Measurements from ENCODE around the gene MPRIP.
"Not testable (repeated sequence)": the region's sequence is repeated elsewhere in the genome, so short reads cannot be mapped to it uniquely, and the experiment has no call there.

Gene MPRIP

DNA sequence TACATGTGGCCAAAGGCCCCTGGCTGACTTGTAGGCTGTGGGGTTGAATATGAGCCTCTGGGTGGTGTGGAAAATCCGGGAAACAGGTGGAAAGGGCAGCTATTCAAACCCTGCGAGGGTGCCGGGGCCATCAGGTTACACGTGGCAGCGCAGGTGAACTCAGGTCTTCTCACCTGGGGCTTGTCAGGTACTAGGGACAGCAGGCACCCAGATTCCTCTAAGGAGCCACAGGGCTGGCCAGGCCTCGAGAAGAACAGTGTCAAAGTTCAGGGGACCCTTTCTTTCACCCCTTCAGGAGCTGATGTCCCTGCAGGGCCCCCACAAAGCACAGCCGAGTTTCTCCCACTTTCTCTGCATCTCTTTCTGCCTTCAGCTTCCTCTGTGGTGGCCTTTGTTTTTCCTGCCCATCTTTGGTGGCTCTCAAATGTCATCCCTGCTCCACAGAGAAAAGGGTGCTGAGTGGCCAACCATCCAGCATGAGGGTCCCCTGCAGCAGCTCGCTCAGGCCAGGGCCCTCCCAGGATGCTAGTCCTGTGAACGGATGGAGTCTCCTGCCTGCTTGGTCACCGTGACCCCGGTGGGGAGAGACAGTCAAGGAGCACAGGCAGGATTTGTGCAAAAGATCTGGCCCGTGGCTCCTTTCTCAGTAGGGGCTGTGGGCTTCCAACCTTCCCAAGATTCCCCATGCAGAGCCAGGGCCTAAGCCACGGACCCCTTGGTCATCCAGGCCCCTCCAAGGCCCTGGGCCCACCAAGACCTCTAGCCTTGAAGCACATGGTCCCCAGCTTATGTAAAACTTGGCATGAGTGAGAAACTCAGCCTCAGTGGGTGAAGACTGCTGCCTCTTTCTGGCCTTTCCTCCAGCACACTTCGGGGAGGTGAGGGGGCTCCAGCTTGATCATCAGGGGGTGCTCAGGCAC lies 28.2 kb upstream of the MPRIP start:
- DNase-seq, result not testable (repeated sequence)

DNA sequence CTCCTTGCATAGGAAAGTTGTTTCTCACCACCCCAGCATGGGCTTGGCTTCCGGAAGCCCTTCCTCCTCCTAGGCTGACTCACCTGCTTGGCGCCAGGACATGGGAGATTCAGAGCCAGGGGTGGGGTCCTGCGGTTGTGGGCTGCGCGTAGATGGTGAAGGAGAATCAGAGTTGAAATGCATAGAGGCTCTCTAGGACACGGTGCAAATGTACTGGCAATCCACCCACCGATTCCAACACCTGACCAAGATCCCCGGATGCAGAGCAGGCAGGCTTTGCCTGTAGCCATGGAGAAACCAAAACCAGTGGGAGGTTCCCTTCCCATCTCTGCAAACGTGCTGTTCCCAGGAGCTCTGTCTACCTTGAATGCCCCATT lies 27.5 kb upstream of the MPRIP start:
- DNase-seq, result not testable (repeated sequence)

DNA sequence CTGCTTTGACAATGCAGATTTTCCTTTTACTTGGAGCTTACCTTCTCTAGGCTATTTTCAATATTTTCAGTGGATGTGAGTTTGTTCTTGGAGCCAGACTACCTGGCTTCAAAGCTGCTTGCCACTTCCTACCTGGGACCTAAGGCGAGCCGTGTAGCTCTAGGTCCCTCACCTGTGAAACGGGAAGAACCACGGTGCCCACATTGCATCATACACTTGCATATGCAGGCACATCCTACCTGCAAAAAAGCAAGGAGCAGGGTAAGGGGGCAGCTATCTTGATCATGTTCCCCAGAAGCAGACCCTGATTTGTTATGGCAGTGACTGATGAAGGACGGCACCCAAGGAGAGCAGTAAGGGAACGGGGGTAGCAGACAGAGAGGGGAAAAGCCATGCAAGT lies 27.0 kb upstream of the MPRIP start:
- no peak for DNase-seq

DNA sequence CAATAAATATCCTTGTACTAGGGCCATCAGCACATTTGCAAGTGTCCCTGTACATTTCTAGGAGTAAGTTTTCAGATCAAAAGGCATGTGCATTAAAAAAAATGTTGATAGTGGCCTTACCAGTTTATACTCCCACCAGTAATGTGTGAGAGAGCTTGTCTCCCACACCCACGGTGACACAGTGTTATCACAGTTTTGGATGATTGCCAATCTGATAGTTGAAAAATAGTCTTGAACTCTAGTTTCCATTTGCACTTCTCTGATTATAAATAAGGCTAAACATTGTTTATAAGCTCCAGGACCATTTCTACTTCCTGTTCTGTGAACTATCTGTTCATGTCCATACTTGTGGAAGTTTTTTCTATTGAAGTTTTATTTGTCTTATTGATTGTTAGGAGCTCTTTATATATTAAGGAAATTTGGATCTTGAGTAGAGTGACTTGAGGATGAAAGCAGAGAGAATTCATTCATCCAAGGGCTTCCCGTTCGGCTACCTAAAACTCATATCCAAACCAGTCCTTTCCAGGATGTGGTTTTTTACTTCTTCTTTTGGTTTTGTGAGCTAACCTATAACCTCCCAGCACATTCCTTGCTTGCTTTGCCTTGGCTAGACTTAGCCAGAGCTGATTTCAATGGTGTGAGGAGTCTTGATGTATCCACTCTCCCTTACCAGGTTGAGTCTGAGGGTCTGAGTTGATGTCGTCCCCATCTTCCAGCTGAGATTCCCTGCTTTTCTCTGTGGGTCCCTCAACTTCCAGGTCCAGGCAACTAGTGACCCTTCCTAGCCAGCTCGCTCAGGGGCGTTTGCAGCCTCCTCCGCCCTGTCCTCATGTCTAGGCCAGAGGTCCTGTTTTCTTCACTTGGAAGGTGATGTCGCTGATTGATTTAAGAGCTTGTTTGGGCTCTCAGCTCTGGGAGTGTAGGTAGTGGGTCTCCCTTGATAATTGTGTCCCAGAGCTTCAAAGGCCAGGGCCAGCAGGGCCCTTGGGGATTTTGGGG lies 25.8 kb upstream of the MPRIP start:
- not testable (repeated sequence) for DNase-seq

DNA sequence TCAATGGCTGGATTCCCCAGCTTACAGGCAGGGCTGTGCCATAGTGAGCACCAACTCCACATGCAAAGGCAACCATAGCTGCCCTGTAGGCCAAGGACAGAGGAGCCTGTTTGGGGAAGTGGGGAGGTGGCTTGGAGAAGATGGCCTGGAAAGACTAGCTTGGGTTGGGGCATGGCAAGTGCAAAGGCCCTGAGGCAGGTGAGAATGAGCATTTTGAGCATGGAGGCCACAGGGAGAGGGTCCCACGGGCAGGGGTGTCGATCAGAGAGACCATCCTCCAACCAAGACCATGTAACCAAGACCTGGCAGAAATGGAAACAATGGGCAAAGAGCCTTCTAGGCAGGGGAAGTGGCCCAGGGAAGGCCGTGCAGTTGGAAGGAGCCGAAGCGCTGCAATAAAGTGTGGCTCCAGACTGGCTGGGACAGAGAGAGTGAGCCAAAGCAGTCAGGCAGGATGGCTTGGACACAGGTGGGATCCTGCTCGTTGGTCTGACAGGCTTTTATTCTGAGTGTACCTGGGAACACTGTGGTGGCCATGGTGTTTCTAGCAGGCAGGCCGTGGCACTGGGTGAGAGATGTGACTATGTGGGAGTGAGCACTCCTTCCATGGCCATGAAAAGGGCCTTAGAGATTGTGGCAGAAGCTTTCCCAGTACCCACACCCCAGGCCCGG lies 24.8 kb upstream of the MPRIP start:
- no peak for DNase-seq

DNA sequence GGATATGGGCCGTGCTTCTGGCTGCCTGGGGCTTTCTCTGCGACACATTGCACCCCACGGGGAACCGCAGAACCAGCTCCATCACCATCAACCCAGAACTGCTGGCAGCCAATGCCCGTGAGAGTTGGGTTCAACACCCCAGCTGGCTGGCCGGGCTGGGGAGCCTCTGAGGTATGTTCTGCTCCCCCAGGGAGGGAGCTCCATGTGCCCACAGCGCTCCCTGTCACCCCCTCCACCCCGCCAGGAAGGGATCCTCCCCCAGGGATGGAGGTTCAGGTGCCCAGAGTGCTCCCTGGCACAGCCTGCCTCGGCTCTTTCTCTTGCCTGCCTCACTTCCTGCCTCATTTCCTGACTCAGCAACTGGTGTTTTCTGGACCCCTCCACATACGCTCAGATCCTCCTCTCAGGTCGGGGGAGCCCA lies 24.2 kb upstream of the MPRIP start:
- no peak for DNase-seq

DNA sequence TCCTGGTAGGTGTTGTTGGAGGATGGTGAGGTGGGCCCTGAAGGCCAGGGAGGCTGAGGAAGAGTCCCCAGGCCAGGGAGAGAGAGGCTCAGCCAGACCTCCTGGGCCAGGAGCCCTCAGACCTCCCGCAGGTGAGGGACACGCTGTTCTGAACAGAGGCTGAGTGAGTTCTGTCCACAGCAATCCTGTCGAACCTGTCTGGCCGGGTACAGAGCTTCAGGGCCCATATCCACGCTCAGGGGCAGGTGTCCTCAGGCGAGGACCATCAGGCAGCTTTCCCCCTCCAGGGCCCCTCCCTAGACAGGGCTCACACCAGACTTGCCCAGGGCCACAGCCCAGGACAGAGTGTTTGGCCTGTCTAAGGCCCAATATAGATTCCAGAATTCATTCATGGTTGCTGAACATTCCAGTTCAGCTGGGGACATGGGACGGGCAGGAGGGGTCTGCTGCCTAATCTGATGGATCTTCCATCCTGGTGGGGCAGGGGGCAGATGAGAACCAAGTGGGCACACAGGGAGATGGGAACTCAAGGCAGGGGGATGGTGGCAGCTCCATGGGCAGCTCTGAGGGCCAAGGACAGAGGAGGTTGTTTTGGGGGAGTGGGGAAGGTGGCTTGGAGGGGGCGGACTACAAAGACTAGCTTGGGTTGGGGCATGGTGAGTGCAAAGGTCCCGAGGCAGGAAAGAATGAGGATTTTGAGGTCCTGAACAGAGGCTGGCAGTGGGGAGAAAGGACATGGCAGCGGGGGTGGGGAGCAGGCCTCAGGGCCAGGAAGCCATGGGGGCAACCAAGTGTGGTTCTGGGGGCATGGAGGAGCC lies 23.4 kb upstream of the MPRIP start:
- no peak for DNase-seq

DNA sequence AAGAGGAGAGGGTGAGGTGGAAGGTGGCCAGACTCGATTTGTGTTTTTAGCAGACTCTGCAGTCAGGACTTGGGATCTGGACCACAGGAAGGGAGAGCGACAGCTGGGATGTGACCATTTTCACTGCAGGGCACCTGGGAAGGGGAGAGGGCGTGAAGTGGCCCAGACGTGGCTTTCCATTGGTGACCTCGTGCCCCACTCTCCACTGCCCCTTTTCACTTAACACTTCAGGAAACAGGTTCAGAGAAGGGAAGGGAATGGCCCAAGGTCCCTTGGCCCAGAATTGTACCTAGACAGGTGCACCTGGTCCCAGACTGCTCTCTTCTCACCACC lies 22.9 kb upstream of the MPRIP start:
- no peak for DNase-seq

DNA sequence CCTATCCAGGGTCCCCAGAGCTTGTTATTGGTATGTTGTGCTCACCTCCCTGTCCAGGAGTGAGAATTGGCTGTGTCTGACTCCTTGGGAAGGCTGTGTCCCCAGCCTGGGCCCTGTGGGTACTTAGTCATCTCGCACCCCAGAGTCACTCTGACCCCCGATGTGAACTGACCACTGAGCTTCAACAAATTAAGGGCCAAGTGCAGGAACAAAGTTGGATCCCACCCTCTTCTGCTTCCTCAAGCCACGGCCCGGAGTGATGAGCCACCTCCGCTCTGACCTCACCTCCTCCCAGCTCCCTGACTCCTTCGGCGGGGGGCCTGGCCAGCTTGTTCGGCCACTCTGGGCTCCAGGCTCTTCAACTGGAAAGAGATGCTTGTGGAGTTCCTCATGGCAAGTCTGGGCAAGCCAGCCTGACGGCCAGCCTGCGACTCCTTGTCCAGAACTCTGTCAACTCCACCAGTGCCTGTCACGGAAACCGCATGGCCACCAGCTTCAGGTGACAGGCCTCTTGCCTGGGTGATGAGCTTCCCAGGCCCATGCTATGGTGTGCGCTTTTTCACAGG lies 22.3 kb upstream of the MPRIP start:
- no peak for DNase-seq

DNA sequence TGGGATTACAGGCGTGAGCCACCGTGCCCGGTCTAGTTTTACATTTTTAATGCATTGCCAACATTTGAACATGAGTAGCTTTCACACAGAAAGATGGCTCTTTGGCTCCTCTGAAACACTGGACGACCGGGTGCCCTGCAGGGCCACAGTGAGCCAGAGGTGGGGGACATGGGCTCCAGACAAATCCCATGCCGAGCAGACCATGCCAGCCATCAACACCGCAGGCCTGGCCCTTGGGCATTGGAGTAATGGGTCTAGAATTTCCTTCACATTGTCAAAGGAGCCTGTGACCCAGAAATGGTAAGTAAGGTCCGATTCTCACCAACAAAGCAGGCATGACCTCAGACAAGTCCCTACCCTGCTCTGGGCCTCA lies 21.4 kb upstream of the MPRIP start:
- no peak for DNase-seq

DNA sequence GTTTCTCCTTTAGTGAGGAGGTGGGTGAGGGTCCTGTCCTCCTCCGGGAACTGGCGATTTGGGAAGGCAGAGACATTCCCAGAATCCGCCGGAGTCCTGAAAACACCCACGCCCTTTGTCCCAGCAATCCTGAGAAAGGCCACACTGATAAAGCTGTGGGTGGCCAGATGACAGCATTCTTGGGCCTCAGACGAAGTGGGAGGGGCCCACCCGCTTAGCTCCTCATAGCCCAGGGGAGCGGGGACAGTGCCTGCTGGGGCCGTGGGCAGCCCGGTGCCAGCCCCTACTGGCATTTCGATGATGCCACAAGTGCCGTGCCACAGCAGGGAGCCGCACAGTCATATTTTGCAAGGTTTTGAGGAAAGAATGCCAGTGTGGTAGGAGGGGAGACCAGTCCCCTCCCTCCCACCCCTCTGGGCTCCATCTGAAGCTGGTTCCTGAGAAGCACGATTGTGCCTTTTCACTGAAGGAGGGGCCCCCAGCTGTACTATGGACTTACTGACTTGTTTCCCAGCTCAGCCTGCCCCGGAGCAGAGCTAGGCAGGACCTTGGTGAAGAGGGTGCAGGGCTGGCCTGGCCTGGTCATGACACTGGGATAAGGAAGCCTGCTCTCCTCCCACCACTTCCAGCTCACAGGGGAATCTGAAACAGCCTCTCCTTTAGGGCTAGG lies 20.9 kb upstream of the MPRIP start:
- DNase-seq, result no peak

DNA sequence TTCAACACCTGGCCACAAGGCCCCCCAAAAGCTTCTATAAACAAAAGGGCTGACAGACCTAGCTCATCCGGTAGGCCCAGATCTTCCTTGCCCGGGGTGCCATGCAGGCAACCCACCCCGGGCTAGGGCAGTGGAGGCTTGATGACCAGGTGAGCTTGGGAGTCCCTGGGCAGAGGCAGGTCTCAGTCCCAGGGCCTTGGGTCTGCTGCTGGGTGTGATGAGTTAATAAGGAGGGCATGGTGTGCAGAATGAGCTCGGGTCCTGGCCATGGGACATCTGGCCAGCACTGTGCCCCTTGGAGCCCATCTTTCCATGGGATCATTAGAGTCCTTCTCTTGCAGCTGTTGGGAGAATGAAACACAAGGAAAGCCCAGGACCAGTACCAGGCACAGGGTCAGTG lies 20.2 kb upstream of the MPRIP start:
- DNase-seq, result no peak

DNA sequence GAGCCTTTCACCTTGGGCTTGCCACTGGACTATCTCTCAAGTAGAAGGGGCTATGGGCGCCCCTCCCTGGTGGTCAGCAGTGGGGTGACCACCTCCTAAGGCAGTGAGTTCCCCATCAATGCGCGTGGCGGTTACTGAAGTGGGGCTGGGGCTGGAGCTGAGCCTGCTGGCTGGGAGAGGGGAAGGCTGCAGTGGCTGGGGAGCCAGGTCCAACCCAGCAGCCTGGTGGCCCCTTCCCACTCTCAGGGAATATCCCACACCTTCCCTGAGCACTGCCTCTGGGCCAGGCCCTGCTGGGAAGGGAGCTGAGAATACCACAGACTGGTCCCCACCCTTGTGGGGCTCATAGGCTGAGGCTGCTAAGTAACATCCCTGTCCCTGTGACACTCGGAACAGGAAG lies 19.8 kb upstream of the MPRIP start:
- no peak for DNase-seq

DNA sequence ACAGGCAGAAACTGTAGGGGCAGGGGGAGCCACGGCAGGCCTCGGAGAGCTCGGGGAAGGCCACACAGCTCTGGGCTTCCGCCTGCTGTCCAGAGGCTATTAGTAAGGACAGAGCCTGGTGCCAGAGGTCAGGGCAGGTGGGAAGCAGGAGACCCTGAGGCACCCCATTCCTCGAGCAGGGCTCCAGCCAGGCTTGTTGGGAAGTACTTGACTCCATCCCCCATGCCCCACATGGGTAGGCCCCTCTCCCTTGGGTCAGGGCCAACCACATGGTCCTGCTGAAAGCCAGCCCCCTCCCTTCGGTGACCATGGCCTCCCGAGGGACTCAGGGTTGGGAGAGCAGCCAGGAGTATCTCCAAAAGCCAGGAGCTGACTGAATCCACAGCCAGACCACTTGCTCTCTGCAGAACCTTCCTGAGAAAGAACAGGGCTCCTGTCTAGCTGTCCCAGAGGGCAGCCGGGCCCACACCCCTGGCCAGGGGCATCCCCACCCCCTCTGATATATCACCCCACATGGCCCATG lies 17.4 kb upstream of the MPRIP start:
- no peak for DNase-seq

DNA sequence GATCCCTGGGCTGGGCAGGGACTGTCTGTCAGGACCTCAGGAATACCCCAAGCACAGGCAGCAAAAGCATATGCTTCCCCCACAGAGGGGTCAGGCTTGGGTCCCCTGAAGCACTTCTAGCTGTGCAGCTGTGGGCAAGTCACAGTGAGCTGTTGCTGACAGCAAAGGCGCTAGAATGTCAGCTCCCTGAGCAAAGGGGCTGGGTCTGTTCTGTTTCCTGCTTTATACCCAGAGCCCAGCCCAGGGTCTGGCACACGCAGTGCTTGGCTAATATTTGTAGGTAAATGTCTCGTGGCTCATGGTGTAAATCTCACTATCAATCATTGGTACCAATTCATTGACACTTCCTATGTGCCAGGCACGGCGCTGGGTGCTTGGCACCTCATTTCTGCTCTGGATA lies 16.6 kb upstream of the MPRIP start:
- DNase-seq, result no peak

DNA sequence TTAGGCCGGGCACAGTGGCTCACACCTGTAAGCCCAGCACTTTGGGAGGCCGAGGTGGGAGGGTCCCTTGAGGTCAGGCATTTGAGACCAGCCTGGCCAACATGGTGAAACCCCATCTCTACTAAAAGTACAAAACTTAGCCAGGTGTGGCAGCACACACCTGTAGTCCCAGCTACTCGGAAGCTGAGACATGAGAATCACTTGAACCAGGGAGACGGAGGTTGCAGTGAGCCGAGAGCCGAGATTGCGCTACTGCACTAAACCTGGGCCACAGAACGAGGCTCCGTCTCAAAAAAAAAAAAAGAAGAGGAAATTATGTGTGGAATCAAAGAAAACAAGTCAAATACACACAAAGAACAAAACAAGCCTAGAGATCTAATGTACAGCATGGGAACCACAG lies 16.1 kb upstream of the MPRIP start:
- no peak for DNase-seq

DNA sequence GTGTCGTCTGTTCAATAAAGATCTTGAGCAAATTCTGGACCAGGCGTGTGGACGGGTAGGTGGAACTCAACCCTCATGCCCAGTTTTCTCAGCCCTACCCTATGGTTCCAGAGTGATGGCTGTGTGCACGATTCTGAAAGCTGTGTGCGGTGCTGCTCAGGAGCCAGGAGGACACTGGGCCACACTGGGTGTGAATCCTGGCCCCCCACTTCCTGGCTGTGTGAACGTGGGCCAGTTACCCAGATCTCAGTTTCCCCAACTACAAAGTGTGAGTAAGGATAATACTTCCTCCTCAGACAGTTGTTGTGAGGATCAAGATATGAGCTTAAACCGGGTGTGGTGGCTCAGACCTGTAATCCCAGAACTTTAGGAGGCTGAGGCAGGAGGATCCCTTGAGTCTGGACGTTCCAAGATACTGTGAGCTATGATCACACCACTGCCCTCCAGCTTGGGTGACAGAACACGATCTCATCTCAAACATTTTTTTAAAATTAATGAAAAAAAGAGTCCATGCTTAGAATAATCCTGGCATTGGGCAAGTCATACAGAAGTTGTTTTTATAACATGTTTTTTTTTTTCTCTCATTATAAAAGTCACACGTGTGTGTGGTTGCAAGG lies 14.7 kb upstream of the MPRIP start:
- DNase-seq, result no peak

DNA sequence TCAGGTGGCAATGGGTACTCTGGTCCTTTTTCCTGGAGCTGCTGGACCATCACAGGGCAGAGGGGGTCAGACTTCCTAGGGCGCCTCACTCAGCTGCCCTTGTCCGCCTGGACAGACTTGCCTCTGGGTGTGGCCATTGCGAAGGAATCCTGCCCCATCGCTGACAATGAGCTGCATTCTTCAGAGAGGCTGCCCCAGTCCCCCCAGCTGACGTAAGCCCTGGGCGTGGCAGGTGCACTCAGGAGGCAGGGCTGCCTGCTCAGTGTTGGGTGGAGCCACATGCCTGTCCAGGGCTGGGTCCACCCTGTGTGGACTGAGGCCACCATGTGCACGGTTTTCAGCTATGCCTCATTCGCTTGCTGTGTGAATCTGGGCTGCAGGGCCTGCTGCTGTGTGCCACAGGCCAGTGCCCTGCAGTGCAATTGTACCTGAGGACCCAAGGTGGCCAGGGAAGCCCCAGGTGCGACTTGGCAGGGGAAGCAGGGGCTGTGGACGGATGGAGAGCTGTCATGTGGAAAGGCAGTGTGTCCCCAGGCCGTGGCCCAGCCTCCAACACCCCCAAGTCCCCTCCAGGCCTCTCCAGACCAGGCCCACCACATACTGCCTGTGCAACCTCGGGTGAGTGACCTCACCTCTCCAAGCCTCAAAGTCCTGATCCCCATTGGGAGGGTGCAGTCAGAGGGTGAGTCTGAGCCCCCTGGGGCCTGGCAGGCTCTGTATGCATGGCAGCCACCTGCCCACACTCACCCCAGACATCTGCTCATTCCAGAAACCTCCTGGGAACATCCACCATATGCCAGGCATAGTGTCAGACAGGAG lies 14.0 kb upstream of the MPRIP start:
- peak; percentile 56 for DNase-seq

DNA sequence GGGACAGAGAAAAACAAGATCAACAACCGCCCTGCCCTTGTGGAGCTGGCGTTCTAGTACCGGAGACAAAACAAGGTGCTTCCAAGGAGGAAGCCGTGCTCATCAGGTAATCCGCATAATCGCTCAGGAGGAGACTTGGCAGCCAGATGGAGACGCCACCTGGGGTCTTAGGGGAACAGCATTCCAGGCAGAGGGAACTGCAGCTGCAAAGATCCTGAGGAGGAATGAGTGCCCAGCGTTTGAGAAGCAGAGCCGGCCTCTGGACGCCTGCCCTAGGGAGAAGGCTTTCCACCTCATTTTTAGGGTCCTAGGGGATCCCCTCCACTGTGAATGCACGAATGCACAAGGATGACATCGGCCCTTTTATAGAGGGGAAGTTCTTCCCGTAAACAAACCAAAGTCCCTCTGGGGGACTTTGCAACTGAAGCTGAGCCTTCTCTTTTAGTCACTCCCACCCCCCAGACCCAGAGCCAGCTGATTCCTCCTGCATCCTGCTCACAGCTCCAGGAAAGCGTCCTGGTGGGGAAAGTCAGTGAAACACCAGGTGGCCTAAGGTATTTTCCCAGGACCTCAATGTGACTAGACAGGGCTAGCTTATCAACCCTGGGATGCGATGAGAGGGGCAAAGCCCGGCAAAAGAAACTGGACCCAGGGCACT lies 13.2 kb upstream of the MPRIP start:
- DNase-seq, result no peak

Data from fibroblast of upper back skin (primary cell).